GM19238 (cell line): ENCODE results near the gene NXN.
A peak's percentile ranks its signal among the peaks of the same experiment; 100 is the strongest.
"Not testable (repeated sequence)": the region's sequence is repeated elsewhere in the genome, so short reads cannot be mapped to it uniquely, and the experiment has no call there.

Source experiments
- DNase-seq: peaks from one replicate; pipeline ENCODE4 v3.0.0; 2011; ENCODE audit warnings: low spot score; ENCODE audit not compliant: insufficient read length

The NXN gene

GRCh38 chr17:980406-981291, 1.1 kb upstream of the NXN start:
- peak; percentile 70 for DNase-seq

GRCh38 chr17:979212-979538, 401 bp downstream of the NXN start:
- peak; percentile 54 for DNase-seq

- no peak for DNase-seq
Observed at GRCh38 chr17:978103-979093, 1.2 kb downstream of the NXN start.

DNA sequence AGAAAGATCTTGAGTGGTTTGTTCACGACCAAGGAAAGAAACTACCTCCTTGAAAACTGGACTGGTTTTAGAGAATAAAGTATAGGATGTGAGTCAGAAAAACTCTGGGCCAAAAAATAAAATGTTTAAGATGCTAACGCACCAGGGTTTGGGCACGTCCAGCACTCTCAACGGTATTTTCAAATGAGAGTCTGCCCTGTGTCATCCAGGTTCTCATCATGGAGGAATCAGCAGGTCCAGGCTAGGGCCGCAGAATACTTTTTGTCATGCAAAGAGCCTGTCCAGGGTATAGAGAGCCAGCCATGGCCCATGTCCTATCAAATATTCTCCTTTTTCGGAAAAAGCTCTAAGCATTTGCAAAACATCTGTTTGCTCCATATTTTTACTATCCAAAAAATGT, 2.4 kb downstream of the NXN start:
- DNase-seq: no peak

GRCh38 chr17:976312-976711, 3.3 kb downstream of the NXN start:
- DNase-seq: no peak

DNA sequence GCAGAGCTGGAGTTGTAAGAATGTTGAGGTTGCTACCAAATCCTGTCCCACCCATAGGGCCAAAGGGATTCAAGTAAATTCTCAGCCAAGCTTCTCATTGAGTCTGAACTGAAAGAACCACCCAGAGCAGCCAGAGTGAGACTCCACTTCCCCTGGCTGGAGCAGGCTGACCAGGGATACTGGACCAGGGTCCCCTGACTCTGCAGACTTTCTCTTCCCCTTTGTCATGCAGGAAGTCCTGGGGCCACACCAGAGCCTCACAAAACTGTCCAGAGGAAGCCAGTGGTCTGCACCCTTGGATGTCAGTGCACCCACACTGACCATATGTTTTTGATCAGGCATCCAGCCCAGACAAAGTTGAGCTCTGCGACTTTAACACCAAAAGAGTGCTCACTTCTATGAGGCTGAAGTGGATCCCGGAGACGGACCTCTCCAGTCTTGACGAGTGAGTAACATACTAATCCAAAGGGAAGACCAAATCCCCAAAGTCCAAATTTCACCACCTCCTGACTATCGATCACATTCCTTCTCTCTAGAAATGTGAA, 4.1 kb downstream of the NXN start:
- no peak for DNase-seq

DNA sequence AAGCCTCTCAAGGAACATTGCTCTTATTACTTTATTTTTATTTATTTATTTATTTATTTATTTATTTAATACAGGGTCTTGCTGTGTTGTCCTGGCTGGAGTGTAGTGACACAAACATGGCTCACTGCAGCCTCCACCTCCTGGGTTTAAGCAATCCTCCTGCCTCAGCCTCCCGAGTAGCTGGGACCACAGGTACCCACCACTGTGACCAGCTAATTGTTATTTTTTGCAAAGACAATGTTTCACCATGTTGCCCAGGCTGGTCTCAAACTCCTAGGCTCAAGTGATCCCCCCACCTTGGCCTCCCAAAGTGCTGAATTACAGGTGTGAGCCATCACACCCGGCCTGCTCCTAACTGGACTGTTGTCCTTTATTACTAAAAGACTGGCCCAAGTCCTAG, 4.8 kb downstream of the NXN start:
- not testable (repeated sequence) for DNase-seq

GRCh38 chr17:973053-973452, 6.5 kb downstream of the NXN start:
- no peak for DNase-seq

DNA sequence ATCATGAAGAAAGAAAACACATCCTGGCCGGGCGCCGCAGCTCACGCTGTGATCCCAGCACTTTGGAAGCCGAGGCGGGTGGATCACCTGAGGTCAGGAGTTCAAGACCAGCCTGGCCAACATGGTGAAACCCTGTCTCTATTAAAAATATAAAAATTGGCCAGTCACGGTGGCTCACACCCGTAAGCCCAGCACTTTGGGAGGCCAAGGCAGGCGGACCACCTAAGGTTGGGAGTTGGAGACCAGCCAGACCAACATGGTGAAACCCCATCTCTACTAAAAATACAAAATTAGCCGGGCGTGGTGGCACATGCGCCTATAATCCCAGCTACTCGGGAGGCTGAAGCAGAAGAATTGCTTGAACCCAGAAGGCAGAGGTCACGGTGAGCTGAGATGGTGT, 7.7 kb downstream of the NXN start:
- not testable (repeated sequence) for DNase-seq

DNA sequence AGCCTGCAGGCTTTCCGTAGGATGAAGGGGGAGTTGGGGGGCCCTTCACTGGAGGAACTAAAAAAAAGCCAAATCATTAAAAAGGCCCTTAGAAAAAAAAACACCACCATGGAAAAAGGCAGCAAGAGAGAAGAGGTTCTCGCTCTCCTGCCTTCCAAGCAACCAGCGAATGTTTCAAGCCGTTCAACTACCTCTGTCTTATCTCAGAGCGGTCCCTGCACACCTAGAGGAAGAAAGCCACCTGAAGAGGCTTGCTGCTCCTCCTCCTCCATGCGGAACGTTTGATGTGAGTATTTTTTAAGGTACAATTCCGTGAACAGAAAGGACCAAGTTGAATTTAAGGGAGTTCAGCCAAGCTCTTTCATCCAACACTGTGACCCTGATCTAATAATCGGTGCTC, 9.2 kb downstream of the NXN start:
- DNase-seq: no peak

- no peak for DNase-seq
Observed at GRCh38 chr17:969811-970355, 9.7 kb downstream of the NXN start.

GRCh38 chr17:968812-969730, 10.5 kb downstream of the NXN start:
- DNase-seq: no peak

DNA sequence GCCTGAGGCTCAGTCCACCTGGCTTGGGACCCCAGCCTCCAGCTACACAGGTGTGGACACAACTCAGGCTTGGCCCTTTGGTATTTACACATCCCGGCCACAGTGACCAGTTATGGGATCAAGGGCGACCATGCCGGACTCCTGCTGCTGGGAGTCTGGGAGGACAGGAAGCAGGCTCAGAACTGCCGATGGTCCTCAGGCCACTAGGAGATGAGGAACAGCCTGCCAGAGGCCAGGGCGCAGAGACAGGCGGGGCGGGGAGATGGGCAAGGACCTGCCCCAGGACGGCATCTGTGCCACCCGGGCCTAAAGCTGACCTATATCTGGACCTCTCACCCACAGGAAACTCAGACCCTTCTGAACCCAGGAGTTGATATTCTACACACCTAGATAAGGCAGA, 12.5 kb downstream of the NXN start:
- no peak for DNase-seq

- no peak for DNase-seq
Observed at GRCh38 chr17:965311-965989, 14.1 kb downstream of the NXN start.

GRCh38 chr17:964876-965275, 14.7 kb downstream of the NXN start:
- no peak for DNase-seq

DNA sequence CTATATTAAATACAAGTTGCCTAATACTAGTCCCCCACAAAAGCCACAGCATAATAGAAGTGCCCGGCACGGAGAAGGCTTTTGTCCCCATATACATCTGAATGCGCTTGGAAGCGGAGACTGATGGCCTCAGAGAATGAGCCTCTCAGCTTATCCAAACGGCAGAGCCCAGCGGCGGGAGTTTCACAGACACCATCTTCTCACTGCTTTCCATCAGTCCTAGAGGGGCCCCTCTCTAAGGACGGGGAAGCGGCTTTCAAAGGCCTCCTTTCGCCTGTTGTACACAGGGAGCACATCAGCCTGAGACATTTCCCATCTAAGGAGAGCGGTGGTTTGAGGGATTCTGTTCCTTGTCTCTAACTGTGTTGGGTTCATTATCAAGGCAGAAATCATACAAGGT, 16.9 kb downstream of the NXN start:
- DNase-seq: no peak

GRCh38 chr17:962166-962565, 17.4 kb downstream of the NXN start:
- DNase-seq: no peak

GRCh38 chr17:958712-959451, 20.7 kb downstream of the NXN start:
- no peak for DNase-seq

DNA sequence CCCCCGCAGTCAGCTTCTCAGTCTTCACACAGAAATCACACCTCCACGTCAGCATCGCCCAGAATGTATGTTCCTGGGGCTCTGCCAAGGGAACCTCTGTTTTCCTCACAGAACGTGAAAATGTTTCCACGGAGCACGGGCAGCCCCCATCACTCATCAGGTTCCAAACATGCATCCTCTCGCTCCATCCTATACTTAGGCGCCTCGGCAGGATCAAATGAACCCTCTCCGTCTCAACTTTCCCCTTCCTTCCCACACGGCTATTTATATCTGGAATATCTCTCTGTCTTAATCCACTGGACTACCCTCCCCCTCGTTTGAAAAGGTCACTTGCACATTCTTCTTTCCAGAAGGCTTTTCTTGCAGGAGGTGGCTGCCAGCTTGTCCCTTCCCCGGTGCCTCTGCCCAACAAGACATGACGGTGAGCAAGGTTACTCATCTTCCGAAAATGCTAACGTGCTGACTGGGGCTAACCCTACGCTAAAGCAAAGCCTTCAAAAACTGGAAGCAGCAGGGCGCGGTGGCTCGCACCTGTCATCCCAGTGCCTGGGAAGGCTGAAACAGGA, 21.6 kb downstream of the NXN start:
- DNase-seq: no peak
